DMS 273 (cell line): ENCODE data around the gene ASCC2.

ENCODE experiments used
- DNase-seq: peaks from one replicate; lab custom pipeline; 2025; ENCODE audit not compliant: unreplicated experiment; lab: John Stamatoyannopoulos, UW

ASCC2 gene

DNA sequence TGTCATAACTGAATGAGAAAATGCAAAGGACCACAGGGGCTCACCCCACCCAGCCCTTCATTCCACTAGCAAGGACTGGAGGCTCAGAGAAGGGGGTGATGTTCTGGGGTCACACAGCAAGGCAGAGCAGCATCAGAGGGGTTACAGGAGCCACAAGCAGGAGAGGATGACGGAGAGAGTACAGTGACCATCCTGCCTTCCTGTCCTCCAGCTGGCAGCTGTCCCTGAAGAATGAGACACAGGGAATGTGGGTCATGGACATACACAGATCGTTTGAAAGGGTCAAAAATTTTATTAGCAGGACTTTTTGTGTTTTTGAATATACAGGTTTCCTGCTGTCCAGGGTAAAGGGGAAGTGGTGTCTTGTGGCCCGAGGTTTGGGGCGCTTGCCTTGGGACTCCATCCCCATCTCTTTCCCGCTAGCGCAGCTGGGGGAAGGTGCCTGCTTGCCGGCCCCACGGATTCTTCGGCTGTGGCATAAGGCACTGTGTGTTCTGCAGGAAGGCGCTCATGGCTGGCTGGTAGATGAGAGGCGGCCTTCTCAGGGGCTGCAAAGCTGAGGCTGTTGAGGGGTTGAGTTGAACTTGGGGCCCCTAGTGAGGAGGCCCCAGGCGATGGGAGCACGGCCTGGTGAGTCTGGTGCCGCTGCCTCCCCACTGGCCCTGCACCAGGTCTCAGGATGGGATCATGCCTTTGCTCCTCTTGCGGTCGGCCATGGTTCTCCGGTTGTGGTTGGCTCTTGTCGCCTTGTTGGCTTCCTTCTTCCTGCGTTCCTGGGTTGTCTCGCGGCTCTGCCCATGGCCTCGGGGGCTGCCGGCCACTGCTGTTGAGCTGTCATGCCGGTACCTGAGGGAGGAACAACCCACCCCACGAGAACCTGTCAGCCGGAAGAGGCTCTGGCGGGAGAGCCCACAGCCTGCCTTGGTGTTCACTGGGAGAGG lies 49.5 kb downstream of the ASCC2 start:
- DNase-seq = no peak

DNA sequence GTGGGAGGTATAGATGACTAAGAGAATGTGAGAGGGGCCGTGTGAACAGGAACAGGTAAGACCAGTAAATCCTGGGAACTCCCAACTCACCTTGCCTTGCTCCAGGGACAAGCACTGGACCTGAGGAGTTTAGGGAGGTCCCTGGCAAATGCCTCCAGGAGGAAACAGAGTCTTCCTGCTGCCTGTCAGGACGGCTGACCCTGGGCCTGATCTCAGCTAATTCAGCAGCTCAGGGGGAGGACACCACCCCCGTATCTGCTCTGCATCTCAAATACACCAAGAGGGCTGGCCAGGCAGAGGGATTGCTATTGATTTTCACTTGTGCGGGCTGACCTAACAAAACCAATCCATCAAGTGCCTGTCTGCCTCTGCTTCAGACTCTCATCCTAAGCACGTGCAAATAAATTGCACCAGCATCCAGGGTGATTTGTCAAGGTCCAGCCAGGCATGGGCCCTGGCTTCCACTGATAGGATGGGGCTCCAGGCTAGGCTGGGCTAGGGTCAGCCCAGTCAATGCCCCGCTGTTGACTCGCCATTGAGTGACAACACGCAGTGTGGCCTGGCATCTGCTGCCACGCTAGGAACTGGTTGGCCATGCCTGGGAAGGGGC lies 50.6 kb downstream of the ASCC2 start:
- no peak for DNase-seq

DNA sequence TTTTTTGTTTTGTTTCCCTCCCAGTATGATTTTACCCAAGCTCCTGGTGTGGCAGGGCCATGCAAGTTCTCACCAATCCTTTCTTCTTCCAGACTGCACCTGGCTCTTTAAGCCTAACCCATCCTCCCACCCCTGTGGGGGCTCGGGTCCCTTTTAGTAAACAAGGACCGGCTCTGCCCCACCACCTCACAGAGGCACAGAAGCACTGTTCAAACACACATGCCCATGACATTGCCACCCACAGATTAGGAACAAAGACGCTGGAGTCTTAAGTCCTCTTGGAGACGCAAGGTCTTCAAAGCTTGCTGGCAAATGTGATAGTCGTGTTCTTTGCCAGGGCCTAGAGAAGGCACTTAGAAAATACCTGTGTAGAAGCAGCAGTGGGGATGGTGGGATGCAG lies 52.0 kb downstream of the ASCC2 start:
- no peak for DNase-seq

DNA sequence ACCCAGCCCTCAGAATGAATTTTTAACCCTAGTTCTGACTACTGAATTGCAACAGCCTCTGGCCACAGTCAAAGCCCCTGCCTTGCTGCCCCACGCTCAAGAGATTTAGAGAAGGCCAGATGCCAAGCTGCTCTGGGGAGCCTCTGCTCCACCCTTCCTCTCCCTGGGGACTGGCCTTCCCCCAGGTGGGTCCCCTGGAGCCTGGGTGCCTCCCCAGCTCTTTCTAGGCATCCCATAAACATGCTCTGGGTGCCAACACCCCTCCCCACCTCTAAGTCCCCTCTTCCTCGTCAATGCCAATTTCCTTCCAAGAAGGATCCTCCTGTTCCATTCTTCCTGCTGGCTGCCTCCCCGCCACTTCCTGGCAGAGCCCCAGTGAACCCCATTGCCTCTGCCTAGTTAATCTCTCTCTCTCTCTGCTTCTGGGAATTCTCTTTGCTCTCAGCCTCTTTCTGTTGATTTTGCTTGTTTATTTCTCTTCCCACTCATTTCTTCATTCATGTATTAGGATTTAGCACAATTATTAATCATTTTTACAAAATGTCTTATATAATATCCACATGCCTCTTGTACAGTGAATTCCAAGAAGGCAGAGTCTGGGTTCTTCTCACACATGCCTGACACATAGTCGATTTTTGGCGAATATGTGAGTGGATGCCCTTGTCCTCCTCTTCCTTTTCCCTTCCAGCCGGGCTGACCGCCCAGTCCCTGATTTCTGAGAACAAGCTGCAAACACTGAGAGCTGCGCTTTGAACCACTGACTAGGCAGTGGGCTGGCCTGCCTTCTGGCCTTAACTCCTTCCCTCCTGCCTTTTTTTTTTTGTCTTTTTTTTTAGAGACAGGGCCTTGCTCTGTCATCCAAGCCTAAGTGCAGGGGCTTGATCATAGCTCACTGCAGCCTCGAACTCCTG lies 53.4 kb downstream of the ASCC2 start:
- DNase-seq = no peak

DNA sequence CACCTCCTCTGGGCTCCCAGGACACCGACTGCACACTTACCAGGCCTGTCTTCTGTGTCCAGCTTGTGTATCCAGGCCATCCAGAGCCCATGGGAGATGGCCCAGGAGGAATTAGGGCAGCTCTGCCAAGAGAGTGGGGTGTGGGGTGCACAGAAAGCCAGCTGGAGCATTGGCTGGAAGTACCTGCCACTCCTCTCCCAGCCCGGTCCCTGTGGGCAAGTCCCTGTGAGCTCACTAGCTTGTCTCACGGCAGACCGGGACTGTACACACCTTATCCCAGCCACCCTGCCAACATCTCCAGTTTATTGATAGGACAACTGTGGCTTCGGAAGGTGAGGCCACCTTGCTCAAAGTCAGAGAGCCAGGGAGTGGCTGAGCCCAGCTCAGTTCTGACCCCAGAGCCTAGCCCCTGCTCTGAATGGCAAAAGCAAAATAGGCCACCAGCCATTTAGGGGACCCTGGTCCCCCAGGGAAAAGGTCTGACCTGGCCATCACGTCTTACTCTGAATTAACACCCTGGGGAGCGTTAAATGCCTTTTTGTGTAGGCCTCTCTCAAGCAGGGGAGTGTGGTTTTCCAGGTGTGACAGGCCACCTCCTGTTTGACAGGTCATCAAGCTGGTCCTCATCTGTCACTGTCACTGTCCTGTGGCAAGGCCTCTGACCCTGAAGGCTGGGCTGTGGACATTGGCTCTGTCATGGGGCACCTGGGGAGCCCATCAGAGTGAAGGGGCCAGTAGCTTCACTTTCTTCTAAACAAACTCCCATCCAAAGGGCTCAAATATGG lies 55.8 kb downstream of the ASCC2 start:
- DNase-seq = no peak

DNA sequence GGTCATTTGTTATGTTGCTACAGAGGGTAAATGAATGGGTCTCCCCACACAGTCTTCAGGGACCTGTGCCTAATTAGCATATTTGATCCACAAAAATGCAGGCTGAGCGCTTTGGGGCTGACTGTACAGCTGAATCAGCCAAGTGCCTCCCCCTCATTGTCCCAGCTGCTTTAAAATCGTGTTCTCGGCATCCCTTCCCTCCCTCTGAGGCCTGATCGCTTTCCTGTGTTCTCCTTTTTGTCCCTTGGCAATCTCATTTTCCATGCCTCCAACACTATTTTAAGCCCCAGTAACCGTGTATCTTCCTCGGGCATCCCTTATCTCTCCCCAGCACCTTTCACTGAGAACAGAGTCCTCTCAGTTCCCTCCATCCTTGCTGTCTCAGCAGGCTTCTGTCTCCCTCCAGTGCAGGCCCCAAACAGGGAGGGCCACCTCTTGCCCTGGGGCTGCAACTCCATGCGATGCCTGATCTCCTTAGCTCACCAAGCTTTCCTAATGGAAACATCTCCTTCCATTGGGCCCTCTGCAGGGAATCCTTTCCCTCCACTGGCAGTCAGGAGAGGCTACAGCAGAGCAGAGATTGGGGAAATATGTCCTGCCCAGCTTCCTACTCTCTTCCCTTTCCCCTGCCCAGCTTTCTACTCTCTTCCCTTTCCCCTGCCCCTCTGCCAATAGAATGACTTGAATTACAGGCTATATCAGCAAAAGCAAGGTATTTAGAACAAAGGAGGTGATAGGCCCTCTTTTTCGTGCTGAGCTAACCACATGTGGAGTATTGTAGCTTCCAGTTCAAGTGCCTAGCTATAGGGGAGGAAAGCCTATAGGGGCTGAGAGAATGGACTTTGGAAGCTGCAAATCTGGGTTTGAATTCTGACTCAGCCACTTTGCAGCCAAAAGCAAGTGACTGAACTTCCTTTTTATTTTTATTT lies 57.1 kb downstream of the ASCC2 start:
- DNase-seq = no peak

DNA sequence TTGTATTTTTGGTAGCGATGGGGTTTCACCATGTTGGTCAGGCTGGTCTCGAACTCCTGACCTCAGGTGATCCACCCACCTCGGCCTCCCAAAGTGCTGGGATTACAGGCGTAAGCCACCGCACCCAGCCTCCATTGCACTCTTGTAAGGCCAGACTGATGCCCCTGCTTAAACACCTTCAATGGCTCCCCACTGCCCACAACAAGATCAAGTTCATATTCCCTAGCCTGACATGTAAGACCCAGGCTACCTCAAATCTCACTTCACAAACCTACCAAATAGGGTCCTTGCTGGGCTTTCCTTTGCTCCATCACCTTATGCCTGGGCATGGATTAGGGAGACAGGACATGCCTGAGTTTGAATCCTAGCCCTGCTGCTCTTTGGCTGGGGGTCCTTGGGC lies 57.9 kb downstream of the ASCC2 start:
- DNase-seq = no peak

DNA sequence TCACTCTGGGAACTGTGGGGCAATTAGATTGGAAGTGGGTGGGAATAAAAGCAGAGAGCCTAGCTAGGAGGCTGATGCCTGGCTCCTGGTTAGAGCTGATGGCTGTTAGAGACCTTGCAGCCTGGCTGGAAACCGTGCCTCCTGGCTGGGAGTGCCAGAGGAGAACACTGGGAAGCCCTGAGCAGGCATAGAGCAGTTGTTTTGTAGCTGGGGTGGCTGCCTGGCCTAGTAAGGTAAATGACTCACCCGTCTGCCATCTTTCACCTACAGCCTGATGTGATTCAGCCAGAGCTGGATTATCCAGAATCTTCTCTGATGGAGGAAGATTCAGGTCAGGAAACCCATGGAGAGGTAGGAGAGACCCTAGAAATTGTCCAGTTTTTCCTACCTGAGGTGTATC lies 64.8 kb downstream of the ASCC2 start:
- no peak for DNase-seq

DNA sequence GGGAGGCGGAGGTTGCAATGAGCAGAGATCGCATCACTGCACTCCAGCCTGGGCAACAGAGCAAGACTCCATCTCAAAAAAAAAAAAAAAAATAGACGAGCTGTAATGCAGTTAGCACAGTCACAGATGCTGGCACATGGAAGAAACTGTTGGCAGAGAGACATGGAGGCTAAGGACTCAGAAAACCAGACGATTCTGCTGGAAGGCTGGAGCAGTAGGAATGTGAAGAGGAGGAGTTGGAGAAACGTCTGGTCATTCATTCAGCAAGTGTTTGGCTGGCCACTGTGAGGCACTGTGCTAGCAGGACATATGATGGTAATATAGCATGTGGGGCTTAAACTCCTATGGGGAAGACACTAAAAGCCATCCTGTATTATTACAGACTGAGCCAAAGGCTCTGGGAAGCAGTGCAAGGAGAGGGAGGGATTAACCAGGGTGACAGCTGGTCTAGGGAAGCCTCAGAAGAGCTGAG lies 65.9 kb downstream of the ASCC2 start:
- peak; percentile 78 for DNase-seq

DNA sequence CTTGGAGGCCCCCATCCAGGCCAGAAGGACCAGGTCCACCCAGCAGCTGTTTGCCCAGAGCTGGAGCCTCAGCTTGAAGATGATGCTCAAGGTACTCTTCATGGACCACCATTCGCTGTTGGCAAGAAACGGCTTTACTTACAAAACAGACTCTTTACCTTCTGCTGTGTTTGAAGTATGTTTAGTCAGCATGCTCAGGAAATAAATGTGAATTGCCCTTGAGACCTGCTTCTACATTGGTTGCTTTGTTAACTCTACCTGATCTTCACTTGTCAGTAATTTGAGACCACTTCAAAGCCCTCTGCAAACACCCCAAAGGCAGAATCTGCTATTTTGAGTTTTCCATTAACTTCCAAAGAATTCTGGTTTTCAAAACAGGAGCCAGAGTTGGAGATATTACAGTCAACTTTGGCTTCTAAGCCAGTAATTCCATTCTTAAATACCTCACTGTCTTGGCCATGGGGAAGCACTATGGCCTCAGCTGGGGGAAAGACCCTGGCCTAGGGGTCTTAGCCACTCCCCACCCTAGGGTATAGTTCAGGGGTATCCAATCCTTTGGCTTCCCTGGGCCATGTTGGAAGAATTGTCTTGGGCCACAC lies 68.3 kb downstream of the ASCC2 start:
- DNase-seq = no peak

DNA sequence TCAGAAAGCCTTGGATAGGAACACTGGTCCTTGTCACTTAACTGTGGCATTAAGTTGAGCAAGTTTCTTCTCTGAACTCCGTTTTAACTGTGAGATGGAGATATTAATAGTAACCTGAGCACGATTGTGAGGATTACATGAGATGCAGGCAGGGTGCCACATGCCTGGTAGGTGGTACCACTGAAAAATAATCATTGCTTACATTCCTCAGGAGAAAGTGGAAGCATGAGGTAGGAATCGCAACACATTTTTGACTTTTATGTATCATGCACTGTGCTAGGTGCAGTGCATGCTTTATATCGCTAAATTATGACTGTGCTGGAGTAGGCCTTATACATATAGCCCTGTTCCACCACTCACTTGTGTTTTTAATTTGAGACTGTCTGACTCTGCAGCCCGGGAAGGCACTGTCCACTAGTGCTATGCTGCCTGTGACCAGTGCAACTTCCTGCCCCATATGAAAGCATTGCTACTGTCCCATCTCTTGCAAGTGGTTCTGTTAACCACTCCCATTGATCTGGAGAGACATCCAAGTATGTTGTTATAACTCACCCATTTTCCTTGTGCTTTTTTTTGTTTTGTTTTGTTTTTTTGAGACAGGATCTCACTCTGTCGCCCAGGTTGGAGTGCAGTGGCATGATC lies 69.9 kb downstream of the ASCC2 start:
- DNase-seq = no peak

DNA sequence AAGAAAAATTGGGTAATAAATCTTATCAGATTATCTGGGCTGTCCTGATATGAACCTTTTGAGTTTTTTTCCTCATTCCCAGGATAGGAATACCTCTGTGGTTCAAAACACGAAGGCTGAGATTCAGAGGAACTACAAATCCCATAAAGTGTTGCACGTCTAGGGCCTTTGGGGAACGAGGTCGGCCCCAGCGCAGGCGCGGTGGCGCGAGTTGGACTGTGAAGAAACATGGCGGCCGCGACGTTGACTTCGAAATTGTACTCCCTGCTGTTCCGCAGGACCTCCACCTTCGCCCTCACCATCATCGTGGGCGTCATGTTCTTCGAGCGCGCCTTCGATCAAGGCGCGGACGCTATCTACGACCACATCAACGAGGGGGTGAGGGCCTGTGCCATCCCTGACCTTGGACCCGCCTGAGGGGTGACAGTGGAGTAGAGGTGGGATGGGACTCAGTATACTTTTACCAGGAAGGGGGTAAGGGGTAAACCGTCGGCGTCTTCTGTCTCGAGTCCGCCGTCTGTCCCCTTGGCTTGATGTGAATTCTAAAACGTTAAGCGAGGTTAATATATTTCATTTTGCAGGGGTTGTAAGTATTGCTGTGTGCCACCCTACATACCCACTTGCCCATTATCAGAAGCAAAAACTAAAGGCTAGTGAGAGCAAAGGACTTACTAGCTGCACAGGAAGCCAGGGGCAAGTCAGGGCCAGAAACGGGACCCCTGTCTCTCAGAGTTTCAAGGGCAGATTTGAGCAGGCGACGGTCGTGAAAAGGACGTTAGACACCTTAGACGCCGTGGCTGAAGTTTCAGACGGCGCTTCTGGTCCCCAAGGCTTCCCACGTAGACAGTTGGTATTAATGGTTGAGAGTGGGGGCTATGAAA lies 70.7 kb downstream of the ASCC2 start, which contains the start of gene UQCR10:
UQCR10 (plus strand) TSS at position 199 of the 881 bp plus-strand sequence; CDS start at position 229, 30 bp downstream.
- DNase-seq = peak; percentile 93

DNA sequence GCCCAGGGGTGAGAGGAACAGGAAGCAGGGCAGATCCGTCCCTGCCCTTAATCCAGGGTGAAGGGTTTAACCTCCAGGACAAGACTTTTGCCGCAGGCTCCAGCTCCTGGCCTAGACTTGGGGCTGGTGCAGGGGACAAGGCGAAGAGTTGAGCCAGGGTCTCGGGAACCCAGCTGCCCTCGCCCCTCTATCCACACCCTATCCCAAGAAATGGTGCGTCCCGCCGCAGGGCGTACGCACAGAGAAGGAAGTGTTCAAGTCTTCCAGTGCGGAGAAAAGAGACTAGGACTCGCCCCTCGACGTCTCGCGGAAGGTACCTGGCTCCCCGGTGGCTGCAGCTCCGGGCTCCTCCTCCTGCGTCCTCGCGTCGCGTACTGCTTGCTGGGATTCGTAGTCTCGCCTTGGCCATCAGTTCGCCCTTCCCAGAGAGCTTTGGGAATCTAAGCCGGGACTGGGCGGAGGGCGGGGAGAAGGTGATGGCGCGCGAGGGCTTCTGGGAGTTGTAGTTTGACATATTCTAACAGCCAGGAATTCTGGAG lies 71.4 kb downstream of the ASCC2 start, which contains the start of gene ZMAT5:
ZMAT5 (minus strand) TSS at position 376 of the 539 bp plus-strand sequence. CDS start 18,463 bp downstream, outside the sequence.
- DNase-seq = peak; percentile 97

DNA sequence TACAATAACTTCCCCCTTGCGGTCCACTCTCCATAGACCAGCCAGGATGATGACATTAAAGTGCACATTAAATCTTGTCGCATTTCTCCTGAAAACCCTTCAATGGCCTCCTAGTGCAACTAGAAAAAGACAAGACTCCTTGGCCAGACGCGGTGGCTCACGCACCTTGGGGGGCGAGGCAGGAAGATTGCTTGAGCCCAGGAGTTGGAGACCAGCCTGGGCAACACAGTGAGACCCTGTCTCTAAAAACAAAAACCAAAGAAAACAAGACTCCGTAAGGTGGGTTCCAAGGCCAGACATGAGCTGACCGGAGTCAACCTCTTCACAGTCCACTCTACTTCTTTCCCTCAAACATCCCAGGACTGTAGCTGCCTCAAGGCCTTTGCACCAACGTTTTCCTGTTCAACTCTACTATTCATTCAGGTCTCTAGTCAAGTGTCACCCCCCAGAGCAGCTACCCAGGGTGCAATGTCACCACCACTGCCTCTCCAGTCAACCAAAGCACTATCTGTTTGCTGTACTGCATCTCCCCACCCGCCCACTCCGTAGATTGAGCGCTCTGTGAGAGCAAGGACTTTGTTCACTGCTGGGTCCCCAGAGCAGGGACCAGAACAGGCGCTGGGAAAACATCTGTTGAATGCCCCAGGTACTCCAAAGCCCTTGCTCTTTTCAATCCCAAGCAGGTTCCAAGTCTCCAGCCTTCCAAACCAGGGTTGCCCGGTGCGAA lies 72.0 kb downstream of the ASCC2 start:
- peak; percentile 41 for DNase-seq

DNA sequence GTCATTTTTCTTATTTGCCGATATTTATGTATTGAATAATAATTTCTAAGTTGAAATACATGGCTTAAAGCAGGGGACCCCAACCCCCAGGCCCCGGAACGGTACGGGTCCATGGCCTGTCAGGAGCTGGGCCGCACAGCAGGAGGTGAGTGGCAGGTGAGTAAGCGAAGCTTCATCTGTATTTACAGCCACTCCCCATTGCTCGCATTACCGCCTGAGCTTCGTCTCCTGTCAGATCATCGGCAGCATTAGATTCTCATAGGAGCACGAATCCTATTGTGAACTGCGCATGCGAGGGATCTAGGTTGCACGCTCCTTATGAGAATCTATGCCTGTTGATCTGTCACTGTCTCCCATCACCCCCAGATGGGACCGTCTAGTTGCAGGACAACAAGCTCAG lies 75.8 kb downstream of the ASCC2 start:
- no peak for DNase-seq

DNA sequence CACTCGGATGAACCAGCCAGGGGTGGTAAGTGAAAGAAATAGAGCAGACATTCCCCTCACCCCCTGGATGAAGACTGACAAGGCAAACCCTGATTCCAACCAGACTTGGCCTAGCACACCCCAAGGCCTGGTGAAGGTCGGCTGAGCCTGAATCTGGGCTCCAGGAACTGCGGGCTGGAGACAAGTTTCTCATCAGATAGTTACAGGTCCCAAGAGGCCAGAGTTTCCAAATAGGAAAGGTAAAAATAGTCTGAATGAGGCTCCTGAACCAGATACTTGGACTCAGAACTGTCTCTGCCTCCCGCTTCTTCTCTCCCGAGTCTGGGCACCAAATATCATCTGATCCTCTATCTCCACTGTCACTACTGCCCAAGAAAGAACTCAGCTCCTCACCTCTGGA lies 79.1 kb downstream of the ASCC2 start:
- no peak for DNase-seq
